ENCODE results near the gene PRAMEF17. TPM values are rescaled to one million over a fixed set of nuclear protein-coding genes. Genes with fewer than 3 reads are reported as not detected.
"Not testable (repeated sequence)": the region's sequence is repeated elsewhere in the genome, so short reads cannot be mapped to it uniquely, and the experiment has no call there.

The PRAMEF17 gene, protein sequence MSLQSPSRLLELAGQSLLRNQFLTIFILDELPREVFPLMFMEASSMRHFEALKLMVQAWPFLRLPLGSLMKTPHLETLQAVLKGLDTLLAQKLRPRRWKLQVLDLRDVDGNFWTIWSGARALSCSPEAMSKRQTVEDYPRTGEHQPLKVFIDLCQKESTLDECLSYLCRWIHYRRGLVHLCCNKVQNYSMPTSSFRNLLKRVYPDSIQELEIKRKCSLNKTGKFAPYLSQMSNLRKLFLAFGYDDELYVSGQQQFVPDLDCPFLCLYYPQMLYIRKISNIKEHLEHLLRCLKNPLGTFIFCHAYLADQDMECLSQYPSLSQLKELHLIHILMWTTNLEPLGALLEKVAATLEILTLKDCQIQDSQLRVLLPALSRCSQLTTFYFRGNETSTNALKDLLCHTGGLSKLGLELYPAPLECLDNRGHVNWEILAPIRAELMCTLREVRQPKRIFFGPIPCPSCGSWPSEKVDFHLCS
- not detected for polyA plus RNA-seq (ENCODE audit: insufficient read length in 3 of 3)
- long read RNA-seq, donor 1 = 0 reads
- long read RNA-seq, donor 2 = 0 reads
- long read RNA-seq, donor 3 = 0 reads
- long read RNA-seq, donor 4 = 0 reads
- long read RNA-seq, donor 5 = 0 reads
- long read RNA-seq, donor 6 = 0 reads
- long read RNA-seq, donor 7 = 0 reads
- long read RNA-seq, donor 8 = 0 reads
- long read RNA-seq, donor 9 = 0 reads
- long read RNA-seq, donor 10 = 0 reads
- long read RNA-seq, donor 11 = 0 reads
- long read RNA-seq, donor 12 = 0 reads
- long read RNA-seq, donor 13 = 0 reads
- long read RNA-seq, donor 14 = 0 reads
- long read RNA-seq, donor 15 = 0 reads
- long read RNA-seq, donor 16 = 0 reads

DNA sequence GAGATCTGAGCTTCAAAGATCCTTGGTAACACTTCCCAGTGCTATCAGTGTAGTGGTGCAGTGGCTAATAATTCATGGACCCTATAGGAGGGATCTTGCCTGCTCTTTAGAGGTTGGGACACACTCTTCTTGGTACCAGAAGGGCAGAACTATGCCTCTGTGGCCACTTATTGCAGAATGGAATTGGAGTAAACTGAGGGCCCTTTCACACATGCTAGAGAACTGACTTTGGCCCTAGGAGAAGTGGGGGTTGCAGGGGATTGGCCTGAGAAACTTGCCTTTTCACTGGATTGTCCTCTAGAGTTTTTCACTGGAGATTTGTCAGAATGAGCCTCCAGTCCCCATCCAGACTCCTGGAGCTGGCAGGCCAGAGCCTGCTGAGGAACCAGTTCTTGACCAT lies at the start of gene PRAMEF17:
PRAMEF17 (plus strand) TSS at position 301 of the 400 bp plus-strand sequence; CDS start at position 327, 26 bp downstream.
- DNase-seq = not testable (repeated sequence)

DNA sequence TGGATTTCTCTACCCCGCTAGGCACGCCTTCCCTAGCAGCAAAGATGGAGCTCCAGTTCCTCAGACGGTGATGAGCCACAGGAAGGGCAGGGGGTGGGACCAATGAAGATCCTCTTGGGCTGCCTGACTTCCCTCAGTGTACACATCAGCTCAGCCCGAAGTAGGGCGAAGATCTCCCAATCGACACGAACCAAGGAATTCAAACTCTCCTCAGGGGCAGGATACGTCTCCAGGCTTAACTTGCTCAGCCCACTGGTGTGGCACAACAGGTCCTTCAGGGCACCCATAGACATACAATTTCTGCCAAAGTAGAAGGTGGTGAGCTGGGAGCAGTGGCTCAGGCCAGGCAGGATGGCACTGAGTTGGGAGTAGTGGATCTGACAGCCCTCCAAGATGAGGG lies 46.9 kb upstream of the PRAMEF17 start:
- DNase-seq = not testable (repeated sequence)

DNA sequence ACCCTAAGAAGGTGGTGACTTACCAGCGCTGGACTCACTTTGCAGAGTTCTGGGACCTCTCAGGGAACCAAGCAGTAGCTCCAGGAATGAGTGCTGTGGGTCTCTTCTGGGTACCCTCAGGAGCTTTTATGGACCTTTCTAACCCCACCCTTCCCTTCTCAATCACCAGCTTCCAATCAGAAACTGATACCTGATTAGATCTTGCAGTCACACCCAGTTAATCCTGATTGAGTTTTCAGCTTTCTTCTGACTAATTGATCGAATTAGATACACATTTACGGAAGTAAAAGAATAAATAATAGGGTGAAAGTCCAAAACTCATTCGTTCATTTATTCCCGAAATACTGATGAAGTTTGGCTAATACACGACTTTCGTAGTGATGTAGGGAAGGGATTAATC lies 42.4 kb upstream of the PRAMEF17 start, which contains the start of gene PRAMEF14:
PRAMEF14 (minus strand) TSS at position 101 of the 400 bp plus-strand sequence. CDS start 1,820 bp downstream, outside the sequence.
- not testable (repeated sequence) for DNase-seq

DNA sequence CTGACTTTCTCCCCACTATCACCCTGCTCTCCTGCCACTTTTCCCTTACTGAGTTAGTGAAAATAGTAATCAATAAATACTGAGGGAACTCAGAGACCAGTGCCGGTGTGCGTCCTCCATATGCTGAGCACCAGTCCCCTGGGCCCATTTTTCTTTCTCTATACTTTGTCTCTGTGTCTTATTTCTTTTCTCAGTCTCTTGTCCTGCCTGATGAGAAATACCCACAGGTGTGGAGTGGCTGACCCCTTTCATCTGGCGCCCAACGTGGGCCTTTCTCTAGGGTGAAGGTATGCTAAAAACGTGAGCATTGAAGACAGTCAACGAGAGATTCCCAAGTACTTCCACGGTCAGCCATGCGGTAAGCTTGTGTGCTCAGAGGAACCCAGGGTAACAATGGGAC lies 36.0 kb upstream of the PRAMEF17 start:
- DNase-seq = not testable (repeated sequence)

- DNase-seq = not testable (repeated sequence)
These were observed 35.0 kb upstream of the PRAMEF17 start for GRCh38 chr1:13354475-13354874.

- DNase-seq = peak; percentile 23
These were observed 32.7 kb upstream of the PRAMEF17 start for GRCh38 chr1:13356774-13357173.

DNA sequence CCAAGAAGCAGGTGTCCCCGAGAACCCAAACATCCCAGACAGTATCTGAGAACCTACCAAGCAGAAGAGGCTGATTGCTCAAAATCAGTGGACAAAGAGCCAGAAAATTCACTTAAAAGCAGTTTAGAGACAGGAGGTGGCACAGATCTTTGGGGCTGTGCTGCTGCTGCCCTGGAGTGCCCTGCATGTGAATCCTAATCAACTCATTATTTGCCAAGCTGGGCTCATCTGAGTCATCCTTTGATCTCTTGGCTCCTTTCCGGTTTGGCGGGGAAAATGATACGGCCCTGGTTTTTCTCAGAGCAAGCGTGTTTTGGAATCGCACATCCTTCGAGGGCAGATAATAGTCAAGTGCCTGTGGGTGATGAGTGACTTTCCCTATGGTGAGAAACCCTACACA lies 27.1 kb upstream of the PRAMEF17 start:
- not testable (repeated sequence) for DNase-seq

- not testable (repeated sequence) for DNase-seq
These were observed 24.5 kb upstream of the PRAMEF17 start for GRCh38 chr1:13364928-13365327.

DNA sequence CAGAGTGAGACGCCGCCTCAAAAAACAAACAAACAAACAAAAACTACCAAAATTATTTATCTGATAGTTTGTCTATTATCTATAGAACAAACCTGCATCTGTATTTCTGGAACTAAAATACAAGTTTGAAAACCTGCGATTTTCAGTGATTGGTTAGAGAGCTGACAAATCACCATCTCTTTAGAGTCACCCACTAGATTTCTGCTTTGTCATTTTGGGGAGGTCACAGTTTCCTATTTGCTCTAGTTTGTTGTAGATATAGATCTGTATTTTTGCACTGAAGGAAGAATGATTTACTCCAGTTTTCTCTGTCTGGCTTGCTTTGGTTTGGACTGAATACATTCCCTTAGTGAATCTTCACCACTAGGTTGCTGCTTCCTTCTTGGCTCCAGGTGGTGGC lies 22.9 kb upstream of the PRAMEF17 start:
- DNase-seq = not testable (repeated sequence)

GRCh38 chr1:13368544-13368943 lies 20.9 kb upstream of the PRAMEF17 start:
- not testable (repeated sequence) for DNase-seq

DNA sequence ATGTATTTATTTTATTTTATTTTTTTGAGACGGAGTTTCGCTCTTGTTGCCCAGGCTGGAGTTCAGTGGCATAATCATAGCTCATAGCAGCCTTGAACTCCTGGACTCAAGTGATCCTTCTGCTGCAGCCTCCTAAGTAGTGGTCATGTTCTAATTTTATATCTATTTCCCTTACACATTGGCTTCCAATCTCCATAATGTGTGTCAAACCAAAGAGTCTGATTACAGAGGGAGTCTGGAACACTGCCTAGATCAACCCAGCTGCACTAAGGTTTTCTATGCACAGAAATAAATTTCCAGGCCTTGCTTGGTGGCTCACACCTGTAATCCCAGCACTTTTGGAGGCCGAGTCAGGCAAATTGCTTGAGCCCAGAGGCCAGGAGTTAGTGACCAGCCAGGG lies 10.4 kb upstream of the PRAMEF17 start:
- DNase-seq = not testable (repeated sequence)

DNA sequence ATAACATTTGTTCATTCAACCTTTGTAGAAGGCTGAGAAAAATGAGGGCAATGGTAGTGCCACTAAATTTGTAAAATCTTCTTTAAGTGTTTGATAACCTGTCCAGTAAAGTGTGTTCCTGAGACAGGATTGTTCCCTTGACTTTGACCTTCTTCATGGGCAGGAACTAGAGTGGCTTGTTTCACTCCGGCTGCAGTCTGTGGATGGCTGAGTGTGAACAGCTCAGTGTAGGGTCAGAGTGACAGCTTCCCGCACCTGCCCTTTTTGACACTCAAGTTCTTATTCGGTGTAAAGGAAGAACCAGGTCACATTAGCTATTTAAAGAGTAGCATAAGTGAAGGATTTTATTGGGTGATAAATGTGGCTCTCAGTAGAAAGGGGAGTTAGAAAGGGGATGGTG lies 9.1 kb upstream of the PRAMEF17 start:
- DNase-seq = not testable (repeated sequence)

DNA sequence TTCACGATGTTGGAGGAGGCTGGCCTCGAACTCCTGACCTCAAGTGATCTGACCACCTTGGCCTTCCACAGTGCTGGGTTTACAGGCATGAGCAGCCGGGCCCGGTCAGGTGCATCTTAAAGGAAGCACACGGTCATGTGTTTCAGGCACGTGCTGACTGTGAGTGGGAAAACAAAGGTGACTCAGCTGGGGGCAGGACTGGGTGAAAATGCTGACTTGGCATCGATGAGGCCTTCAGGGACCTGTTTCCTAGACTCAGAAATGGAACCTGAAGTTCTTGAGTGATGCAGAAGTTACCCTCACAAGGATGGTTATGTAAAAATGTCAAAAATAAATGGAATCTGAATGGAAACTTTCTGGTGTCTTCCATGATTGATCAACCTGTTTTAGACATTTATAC lies 3.6 kb downstream of the PRAMEF17 start:
- not testable (repeated sequence) for DNase-seq

DNA sequence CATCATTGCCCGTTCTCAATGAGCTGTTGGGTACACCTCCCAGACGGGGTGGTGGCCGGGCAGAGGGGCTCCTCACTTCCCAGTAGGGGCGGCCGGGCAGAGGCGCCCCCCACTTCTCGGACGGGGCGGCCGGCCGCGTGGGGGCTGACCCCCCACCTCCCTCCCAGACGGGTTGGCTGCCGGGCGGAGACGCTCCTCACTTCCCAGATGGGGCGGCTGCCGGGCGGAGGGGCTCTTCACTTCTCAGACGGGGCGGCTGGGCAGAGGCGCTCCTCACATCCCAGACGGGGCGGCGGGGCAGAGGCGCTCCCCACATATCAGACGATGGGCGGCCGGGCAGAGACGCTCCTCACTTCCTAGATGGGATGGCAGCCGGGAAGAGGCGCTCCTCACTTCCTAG lies 5.3 kb downstream of the PRAMEF17 start:
- DNase-seq = not testable (repeated sequence)

- DNase-seq = not testable (repeated sequence)
These were observed 5.9 kb downstream of the PRAMEF17 start for GRCh38 chr1:13395311-13395710.

DNA sequence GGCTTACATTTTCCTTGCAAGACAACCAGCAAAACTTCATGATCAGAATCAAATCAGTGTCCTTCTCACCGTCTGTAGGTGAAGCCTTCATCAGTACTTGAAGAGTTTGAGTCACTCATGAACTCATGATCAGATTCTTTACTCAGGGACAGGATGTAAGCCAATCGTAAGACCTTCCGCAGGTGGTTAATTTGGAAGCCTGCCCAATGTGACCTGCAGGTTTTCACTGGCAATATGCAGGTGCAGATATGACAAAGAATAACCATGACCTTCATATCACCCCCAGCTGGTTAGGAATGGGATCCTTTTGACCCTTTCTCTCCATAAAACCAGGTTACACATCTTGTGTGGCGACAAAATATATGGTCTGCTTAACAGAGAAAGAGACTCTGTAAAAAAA lies 18.4 kb downstream of the PRAMEF17 start:
- no peak for DNase-seq

DNA sequence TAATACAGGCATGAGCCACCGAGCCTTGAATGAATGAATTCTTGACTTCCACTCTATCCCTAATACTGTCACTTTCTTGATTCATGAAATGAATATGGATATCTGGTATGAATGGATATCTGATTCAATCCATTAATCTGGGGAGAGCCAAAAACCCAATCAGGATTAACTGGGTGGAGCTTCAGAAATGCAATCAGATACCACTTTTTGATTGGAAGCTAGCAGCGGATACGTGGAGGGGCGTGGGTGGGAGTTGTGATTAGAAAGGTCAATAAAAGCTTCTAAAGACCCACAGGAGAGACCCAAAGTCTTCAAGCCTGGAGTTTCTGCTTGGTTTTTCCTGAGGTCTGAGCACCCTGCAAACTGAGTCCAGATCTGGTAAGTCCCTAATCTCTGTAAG lies 20.7 kb downstream of the PRAMEF17 start, which contains the start of gene PRAMEF20:
PRAMEF20 (plus strand) TSS at position 301 of the 400 bp plus-strand sequence. CDS start 5,905 bp downstream, outside the sequence.
- DNase-seq = not testable (repeated sequence)

GRCh38 chr1:13430495-13430894 lies 41.1 kb downstream of the PRAMEF17 start:
- DNase-seq = no peak

DNA sequence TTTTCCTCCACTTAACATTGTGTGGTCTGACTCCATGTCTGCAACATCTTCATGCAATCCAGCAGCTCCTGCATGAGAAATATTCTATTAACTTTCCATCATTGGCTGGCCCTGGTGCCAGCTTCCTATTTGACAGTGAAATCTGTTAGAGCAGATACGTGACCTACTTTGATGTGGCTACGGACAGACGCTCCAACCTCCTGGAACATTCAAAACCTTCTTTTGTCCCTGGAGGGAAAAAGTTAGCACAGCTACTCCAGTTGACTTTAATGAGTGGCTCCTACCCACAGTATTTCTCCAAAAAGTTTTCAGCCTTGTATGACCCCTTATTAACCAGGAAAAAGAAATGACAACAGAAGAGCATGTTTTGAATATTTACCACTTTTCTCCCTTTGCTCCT lies 42.8 kb downstream of the PRAMEF17 start:
- DNase-seq = no peak

DNA sequence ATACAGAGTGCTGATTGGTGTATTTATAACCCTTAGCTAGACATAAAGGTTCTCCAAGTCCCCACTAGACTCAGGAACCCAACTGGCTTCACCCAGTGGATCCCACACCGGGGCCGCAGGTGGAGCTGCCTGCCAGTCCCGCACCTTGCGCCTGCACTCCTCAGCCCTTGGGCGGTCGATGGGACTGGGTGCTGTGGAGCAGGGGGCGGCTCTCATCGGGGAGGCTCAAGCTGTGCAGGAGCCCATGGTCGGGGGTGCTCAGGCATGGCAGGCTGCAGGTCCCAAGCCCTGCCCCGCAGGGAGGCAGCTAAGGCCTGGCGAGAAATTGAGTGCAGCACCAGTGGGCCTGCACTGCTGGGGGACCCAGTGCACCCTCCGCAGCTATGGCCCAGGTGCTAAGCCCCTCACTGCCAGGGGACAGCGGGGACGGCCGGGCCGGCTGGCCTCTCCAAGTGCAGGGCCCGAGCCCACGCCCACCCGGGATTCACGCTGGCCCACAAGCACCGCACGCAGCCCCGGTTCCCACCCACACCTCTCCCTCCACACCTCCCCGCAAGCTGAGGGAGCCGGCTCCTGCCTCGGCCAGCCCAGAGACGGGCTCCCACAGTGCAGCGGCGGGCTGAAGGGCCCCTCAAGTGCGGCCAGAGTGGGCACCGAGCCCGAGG lies 44.4 kb downstream of the PRAMEF17 start:
- DNase-seq = not testable (repeated sequence)

DNA sequence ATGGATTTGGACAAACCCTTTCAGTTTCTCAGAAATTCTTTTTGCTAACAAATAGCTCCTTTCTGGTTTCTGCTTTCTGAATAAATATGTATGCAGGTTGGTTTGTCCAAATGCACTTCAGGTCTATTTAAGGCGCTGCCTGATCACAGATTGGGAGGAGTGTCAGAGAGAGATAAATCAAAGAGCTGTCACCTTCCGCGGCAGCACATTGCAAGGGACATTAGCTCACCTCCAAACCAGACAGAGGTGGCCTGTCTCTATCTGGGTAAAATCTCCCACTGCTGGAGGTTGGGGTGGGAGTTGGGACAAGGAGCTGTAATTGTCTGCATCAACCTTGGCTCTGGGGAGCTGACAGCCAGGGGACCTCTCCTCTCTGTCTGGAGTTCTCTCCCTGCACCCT lies 46.0 kb downstream of the PRAMEF17 start:
- DNase-seq = no peak
